T-helper 2 cell (primary cell): ENCODE results near the gene EXOC6B.

Experiments used
- DNase-seq, 5 experiments: peaks; one replicate each; pipeline versions ENCODE4 v3.0.0 to v3.0.0-alpha.2; 2012 to 2022

Gene EXOC6B

GRCh38 chr2:72731116-72731515 lies 94.7 kb downstream of the EXOC6B start:
- no peak for DNase-seq

- no peak for DNase-seq
Observed at GRCh38 chr2:72727356-72727755, 98.5 kb downstream of the EXOC6B start.

GRCh38 chr2:72723769-72724370 lies 102.0 kb downstream of the EXOC6B start:
- no peak for DNase-seq

- DNase-seq: no peak
Observed at GRCh38 chr2:72722492-72723070, 103.3 kb downstream of the EXOC6B start.

- no peak for DNase-seq
Observed at GRCh38 chr2:72719416-72719815, 106.4 kb downstream of the EXOC6B start.

GRCh38 chr2:72718876-72719275 lies 107.0 kb downstream of the EXOC6B start:
- DNase-seq: no peak

GRCh38 chr2:72716601-72717000 lies 109.2 kb downstream of the EXOC6B start:
- no peak for DNase-seq

- no peak for DNase-seq
Observed at GRCh38 chr2:72713857-72714256, 112.0 kb downstream of the EXOC6B start.

GRCh38 chr2:72712977-72713376 lies 112.9 kb downstream of the EXOC6B start:
- no peak for DNase-seq

GRCh38 chr2:72712304-72712703 lies 113.5 kb downstream of the EXOC6B start:
- DNase-seq: no peak

GRCh38 chr2:72710418-72711152 lies 115.2 kb downstream of the EXOC6B start:
- DNase-seq: no peak

- DNase-seq: no peak
Observed at GRCh38 chr2:72708236-72708635, 117.6 kb downstream of the EXOC6B start.

GRCh38 chr2:72698300-72698699 lies 127.5 kb downstream of the EXOC6B start:
- DNase-seq: no peak

- no peak for DNase-seq
Observed at GRCh38 chr2:72696559-72696958, 129.3 kb downstream of the EXOC6B start.

- DNase-seq: no peak
Observed at GRCh38 chr2:72695676-72696075, 130.2 kb downstream of the EXOC6B start.

GRCh38 chr2:72694715-72695496 lies 130.9 kb downstream of the EXOC6B start:
- no peak for DNase-seq

GRCh38 chr2:72689579-72690195 lies 136.1 kb downstream of the EXOC6B start:
- DNase-seq: no peak

GRCh38 chr2:72685638-72686213 lies 140.1 kb downstream of the EXOC6B start:
- no peak for DNase-seq

- no peak for DNase-seq
Observed at GRCh38 chr2:72682061-72682460, 143.8 kb downstream of the EXOC6B start.

GRCh38 chr2:72681016-72681995 lies 144.5 kb downstream of the EXOC6B start:
- no peak for DNase-seq

GRCh38 chr2:72678024-72678423 lies 147.8 kb downstream of the EXOC6B start:
- no peak for DNase-seq
